Effector CD8-positive, alpha-beta T cell (primary cell): Measurements from ENCODE around the gene EXOC1.
A peak's percentile ranks its signal among the peaks of the same experiment; 100 is the strongest.
"Not testable (repeated sequence)": the region's sequence is repeated elsewhere in the genome, so short reads cannot be mapped to it uniquely, and the experiment has no call there.

Experiments used
- DNase-seq: peaks from one replicate; lab custom pipeline; 2025; lab: John Stamatoyannopoulos, UW

The EXOC1 gene

GRCh38 chr4:55906323-55906722 is 52.9 kb downstream of the EXOC1 start:
- DNase-seq = no peak

DNA sequence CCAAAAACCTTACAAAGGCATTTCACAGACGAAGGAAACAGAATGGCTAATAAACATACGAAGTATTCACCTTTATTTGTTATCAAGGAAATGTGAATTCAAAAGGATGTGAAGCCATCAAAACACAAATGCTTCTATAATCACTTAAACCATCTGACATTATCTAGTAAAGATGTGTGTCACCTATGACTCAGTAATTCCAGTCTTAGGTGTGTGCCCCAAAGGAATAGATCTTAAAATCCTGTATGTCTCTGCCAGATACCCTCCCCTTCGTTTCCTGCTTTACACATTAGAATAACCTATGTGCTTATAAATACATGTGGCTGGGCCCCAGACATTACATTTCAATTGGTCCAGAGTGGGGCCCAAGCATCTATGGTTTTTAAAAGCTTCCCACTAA is 53.5 kb downstream of the EXOC1 start:
- DNase-seq = no peak

DNA sequence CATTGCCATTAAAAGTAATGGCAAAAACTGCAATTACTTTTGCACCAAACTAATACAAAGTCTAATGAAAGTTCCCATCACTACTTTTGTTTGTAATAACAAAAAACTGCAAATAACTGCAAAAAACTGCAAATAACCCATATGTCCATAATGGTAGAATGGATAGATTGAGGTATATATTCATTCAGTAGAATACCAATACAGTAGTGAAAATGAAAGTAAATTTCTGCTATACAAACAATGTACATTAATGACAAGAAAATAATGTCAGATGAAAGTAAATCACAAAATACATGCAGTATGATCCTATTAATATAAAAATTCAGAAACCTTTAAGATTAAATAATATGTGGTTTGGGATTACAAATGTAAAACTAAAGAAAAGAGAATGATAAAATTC is 54.0 kb downstream of the EXOC1 start:
- no peak for DNase-seq

DNA sequence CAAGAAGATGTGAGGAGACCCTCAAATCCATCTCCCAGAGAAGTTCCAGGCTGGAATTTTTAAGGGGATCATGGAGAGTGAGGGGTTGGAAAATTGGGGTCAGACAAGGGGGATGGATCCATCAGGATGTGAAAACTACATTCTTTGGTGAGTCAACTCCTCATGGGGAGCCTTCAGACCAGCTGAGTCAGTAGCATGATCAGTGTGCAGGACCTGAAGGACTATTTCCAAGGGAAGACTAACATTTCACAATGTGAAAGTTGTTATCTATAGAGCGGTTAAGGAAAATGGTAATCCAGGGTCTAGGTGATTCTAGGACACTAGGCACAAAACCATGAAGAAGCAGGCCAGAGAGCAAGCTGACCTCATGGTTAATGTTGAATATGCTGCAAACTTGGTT is 56.7 kb downstream of the EXOC1 start:
- no peak for DNase-seq

GRCh38 chr4:55912249-55912648 is 58.8 kb downstream of the EXOC1 start:
- DNase-seq = no peak

GRCh38 chr4:55920571-55920970 is 67.1 kb downstream of the EXOC1 start:
- DNase-seq = no peak

GRCh38 chr4:55921093-55921492 is 67.6 kb downstream of the EXOC1 start:
- DNase-seq = no peak

DNA sequence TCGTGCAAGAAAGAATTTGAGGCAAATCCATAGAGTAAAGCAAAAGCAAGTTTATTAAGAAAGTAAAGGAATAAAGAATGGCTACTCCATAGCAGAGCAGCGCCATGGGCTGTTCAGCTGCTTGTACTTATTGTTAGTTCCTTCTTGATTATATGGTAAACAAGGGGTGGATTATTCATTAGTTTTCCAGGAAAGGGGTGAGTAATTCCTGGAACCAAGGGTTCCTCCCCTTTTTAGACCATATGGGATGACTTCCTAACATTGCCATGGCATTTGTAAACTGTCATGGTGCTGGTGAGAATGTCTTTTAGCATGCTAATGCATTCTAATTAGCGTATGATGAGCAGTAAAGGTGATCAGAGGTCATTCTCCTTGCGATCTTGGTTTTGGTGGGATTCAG is 71.8 kb downstream of the EXOC1 start:
- DNase-seq = no peak

- no peak for DNase-seq
These were observed 73.2 kb downstream of the EXOC1 start for GRCh38 chr4:55926610-55927009.

GRCh38 chr4:55927803-55928437 is 74.5 kb downstream of the EXOC1 start:
- no peak for DNase-seq

DNA sequence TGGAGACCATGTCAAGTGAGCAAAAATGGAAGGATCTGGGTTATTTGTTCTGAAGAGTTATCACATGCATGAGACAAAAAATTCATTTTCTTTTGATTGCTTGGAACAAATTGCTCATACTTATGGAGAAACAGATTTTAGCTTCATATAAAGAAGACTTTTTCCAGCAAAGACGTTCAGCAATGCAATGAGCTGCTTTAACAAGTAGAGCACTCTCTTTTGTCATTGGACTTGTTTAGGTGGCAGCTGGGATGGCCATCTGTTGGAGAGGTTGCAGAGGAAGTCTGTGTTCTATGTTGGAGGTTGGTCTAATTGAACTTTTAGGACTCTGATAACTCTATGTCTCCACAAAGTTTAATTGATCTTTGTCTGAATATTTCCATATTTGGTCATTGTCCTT is 75.4 kb downstream of the EXOC1 start:
- DNase-seq = no peak

GRCh38 chr4:55931043-55931442 is 77.6 kb downstream of the EXOC1 start:
- no peak for DNase-seq

DNA sequence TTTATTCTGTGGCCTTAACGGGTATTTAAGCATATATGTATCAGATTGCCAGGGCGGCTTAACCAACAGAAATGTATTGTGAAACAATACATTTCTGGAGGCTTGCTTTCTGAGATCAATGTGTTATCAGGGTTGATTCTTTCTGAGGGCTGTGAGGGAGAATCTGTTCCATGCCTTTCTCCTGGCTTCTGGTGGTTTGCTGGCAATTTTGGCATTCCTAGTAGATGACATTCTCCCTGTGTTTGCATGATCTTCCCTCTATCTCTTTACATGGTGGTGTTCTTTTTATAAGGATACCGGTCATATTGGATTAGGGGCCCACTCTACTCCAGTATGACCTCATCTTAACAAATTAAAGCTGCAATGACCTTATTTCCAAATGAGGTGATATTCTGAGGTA is 78.4 kb downstream of the EXOC1 start:
- DNase-seq = no peak

GRCh38 chr4:55932511-55932910 is 79.1 kb downstream of the EXOC1 start:
- no peak for DNase-seq

GRCh38 chr4:55933611-55934010 is 80.2 kb downstream of the EXOC1 start:
- DNase-seq = no peak

DNA sequence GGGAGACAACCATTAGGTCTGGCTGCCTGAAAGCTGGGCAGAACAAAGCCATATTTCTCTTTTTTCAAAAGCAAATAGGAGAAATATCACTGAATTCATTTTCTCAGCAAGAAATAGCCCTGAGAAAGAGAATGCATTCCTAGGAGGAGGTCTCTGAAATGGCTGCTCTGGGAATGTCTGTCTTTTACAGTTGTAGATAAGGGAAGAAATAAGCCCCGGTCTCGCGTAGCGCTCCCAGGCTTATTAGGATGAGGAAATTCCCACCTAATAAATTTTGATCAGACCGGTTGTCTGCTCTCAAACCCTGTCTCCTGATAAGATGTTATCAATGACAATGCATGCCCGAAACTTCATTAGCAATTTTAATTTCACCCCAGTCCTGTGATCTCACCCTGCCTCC is 82.5 kb downstream of the EXOC1 start:
- DNase-seq = not testable (repeated sequence)

- no peak for DNase-seq
These were observed 85.0 kb downstream of the EXOC1 start for GRCh38 chr4:55938481-55938880.

GRCh38 chr4:55939421-55939820 is 86.0 kb downstream of the EXOC1 start:
- no peak for DNase-seq

- no peak for DNase-seq
These were observed 88.5 kb downstream of the EXOC1 start for GRCh38 chr4:55941881-55942396.

DNA sequence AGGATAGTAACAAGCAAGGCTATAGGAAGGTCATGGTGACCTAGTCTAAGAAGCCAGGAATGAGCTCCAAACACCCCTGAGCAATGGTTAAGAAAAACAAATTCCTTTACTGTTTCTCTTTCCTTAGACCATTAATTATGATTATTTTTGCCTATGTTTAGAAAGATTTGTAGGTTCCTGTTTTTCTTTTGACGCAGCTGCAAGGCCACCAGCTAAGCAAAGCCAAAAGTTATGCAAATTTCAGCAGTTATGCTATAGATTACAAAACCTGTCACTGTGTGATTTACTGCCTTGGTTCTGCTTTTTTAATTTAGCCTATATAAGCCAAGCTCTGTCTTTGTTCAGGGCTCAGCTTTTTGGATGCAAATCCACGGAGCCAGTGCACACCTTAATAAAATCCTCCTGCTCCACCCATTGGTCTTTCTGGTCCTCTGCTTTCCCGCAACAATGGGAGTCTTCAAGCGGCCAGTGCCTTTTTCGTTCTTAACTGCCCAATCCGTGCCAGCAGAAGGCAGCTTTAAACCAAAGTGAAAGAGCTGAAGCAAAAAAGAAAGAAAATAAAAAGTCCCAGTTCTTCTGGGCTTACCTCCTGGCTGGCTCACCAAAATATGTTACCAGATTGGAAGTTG is 93.9 kb downstream of the EXOC1 start:
- DNase-seq = no peak

DNA sequence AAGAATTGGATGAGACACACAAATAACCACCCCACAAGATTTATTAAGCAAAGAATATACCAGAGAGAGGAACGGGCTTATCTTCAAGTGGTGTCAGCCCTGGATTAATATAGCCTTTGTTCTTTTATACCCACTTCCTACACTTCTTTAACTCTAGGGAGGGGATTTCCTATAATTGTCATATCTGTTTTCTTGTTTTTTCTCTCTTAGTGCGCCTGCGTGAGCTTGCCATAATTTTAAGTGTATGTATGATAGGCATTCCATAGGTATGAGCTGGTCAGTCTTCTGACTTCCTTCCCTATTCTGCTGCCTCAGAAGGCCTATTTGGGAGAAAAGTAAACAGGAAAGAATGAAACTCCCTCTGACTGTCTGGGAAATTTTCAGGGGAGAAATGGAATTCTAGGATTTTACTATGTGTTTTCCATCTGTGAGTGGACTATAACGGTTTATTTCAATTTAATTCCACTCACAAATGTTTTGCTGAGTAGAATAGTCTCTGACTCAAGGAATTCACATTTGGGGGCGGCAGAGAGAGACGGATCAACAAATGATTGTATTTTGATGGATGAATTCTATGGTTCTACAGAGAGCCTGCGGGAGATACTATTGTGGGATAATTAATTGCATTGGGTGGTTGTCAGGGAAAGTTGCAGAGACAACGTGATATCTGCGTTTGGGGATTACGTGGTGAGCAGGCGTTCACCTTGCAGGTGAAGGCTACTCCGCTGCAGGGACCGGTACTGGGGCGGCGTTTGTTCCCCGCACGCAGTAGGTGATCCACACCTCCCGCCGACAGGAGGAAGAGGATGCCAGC is 94.7 kb downstream of the EXOC1 start:
- DNase-seq = peak; percentile 35

GRCh38 chr4:55948726-55949481 is 95.5 kb downstream of the EXOC1 start, which contains the start of gene CEP135:
Gene CEP135, plus strand, starts transcription at chr4:55948945. Its CDS starts 3,186 bp downstream, at chr4:55952131.
- DNase-seq = peak; percentile 78
